H7 (cell line): ENCODE data around the gene FN3KRP. TPM values are rescaled to one million over a fixed set of nuclear protein-coding genes. Genes with fewer than 3 reads are reported as not detected.
"Not testable (repeated sequence)": the region's sequence is repeated elsewhere in the genome, so short reads cannot be mapped to it uniquely, and the experiment has no call there.

Experiments used
- DNase-seq: peaks from one replicate; pipeline ENCODE4 v3.0.0; 2012
- H3K27me3 ChIP-seq: 2 replicates; pipeline ENCODE4 v1.6.0; 2011; ENCODE audit warnings: mild to moderate bottlenecking, low read length; ENCODE audit not compliant: control insufficient read depth, insufficient read depth
- H3K36me3 ChIP-seq: replicated peaks from 2 replicates; pipeline ENCODE4 v1.5.1; 2011; ENCODE audit warnings: low read length; ENCODE audit not compliant: control insufficient read depth, insufficient read depth
- H3K4me3 ChIP-seq: 2 replicates; pipeline ENCODE4 v1.5.1; 2011; ENCODE audit warnings: low read depth, mild to moderate bottlenecking, control low read depth, low read length, moderate library complexity; ENCODE audit not compliant: insufficient read depth
- total RNA-seq: library from RNA; depleted of rRNA; stranded (reverse); fragments of >200 nt; shearing (Covaris generic); gene quantifications from 2 replicates; pipeline ENCODE4 v1.2.3, GENCODE V29; 2014; rRNA removed

FN3KRP gene
- total RNA-seq, 1 experiment from 2014 or later, result 14.8 TPM

- H3K27me3 ChIP-seq, result peaks cover 9% of the 10 kb centered on the region; the same call in 1 of the 2 replicates
- peak; percentile 80 for DNase-seq
- no peak overlapping the region for H3K4me3 ChIP-seq
- H3K36me3 ChIP-seq, result peaks cover 3% of the 10 kb centered on the region
Observed at GRCh38 chr17:82754297-82755208, 38.0 kb downstream of the FN3KRP start.

DNA sequence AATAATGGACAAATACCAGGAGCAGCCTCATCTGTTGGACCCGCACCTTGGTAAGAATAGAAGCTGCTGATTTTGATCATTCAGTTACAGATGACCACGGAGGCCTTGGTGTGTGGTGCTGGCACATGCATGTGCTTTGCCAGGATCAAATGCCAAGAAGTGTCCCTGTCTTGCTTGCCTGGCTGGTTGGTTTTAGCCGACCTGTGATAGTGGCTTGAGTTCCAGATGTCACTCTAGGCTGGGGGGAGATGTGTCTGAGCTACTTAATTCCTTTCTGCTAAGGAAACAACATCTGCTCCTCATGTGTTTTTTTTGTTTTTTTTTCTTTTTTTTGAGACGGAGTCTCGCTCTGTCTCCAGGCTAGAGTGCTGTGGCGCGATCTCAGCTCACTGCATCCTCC, 39.7 kb downstream of the FN3KRP start:
- H3K36me3 ChIP-seq, result peaks cover 3% of the 10 kb centered on the region
- H3K27me3 ChIP-seq, result peaks cover 6% of the 10 kb centered on the region; the same call in 1 of the 2 replicates
- H3K4me3 ChIP-seq, result no peak overlapping the region
- no peak for DNase-seq

GRCh38 chr17:82765371-82765770, 48.9 kb downstream of the FN3KRP start:
- Histone ChIP-seq H3K36me3 (peaks cover 21% of the 10 kb centered on the region), H3K4me3 (no peak overlapping the region), H3K27me3 (no peaks in the 10 kb centered on the region)
- no peak for DNase-seq

GRCh38 chr17:82767041-82767754, 50.7 kb downstream of the FN3KRP start:
- DNase-seq, result peak; percentile 91
- H3K4me3 ChIP-seq, result no peak overlapping the region
- H3K36me3 ChIP-seq, result peaks cover 24% of the 10 kb centered on the region
- H3K27me3 ChIP-seq, result no peaks in the 10 kb centered on the region

GRCh38 chr17:82769041-82769440, 52.5 kb downstream of the FN3KRP start:
- Histone ChIP-seq H3K4me3 (no peak overlapping the region), H3K36me3 (peaks cover 27% of the 10 kb centered on the region), H3K27me3 (no peaks in the 10 kb centered on the region)
- DNase-seq, result no peak

DNA sequence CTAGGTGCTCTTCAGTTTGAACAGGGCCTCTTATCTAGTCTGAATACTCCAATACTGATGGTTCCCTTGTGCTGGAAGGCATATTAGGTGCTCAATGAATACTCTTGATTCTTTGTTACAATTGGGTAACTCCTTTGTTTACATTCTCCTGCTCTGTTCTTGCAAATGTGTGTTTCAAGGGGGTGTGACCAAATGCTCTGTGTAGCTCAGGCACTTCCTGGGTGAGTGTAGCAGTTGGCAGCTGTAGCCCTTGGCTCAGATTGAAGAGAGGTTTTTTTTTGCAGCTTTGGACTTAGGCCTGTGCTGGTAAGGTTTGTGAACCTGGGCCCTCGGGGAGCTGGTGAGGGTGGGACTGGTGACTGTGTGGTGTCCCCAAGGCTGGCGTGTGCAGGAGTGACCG, 55.5 kb downstream of the FN3KRP start:
- Histone ChIP-seq H3K36me3 (peaks cover 39% of the 10 kb centered on the region), H3K27me3 (no peaks in the 10 kb centered on the region), H3K4me3 (no peak overlapping the region)
- DNase-seq, result no peak

- not testable (repeated sequence) for H3K27me3 ChIP-seq, DNase-seq, H3K4me3 ChIP-seq
- H3K36me3 ChIP-seq, result peaks cover 26% of the 10 kb centered on the region
Observed at GRCh38 chr17:82774456-82774855, 58.0 kb downstream of the FN3KRP start.

- H3K36me3 ChIP-seq, result peaks cover 23% of the 10 kb centered on the region
- no peak overlapping the region for H3K4me3 ChIP-seq
- peak; percentile 97 for DNase-seq
- no peaks in the 10 kb centered on the region for H3K27me3 ChIP-seq
Observed at GRCh38 chr17:82775001-82775823, 58.7 kb downstream of the FN3KRP start.

DNA sequence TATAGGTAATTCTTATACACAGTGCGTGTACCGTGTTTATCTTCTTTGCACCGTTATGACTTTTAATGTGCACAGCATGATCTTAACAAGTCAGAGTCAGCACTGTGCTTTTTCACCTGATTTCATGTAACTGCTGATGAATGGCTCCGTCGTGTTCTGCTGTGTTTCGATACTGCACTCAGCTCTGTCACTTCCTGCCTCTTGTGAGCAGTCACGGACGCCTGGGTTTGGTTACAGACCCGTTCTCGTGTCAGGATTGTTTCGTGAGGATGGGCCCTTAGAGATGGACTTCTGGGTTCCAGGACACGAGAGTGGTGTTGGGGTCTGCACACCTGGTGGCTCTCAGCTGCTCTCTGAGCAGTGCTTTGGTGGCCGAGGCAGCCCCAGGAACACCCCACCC, 59.9 kb downstream of the FN3KRP start:
- Histone ChIP-seq H3K27me3 (no peaks in the 10 kb centered on the region), H3K36me3 (peaks cover 24% of the 10 kb centered on the region), H3K4me3 (no peak overlapping the region)
- no peak for DNase-seq

Other genes with a start within 250 kb of the FN3KRP start
- gene FOXK2, start 197.0 kb upstream of the FN3KRP start, total RNA-seq, result 54.1 and 67.4 TPM in 2 replicates
- gene WDR45B, start 68.3 kb upstream of the FN3KRP start, total RNA-seq, result 131 and 150 TPM in 2 replicates
- gene RAB40B, start 18.0 kb upstream of the FN3KRP start, total RNA-seq, result 0.85 and 1.7 TPM in 2 replicates
- gene FN3K, start 18.9 kb downstream of the FN3KRP start, total RNA-seq, result 3.3 and 3.8 TPM in 2 replicates
- 74.1 and 101 TPM in 2 replicates for gene TBCD, start 35.4 kb downstream of the FN3KRP start, total RNA-seq
- not detected in 2 replicates for gene ZNF750, start 123.3 kb downstream of the FN3KRP start, total RNA-seq